ENCODE results near the gene PANX1. TPM values are rescaled to one million over a fixed set of nuclear protein-coding genes. Genes with fewer than 3 reads are reported as not detected.

The PANX1 gene
- total RNA-seq, 1 donor from 2014 or later = 42.1 TPM

DNA sequence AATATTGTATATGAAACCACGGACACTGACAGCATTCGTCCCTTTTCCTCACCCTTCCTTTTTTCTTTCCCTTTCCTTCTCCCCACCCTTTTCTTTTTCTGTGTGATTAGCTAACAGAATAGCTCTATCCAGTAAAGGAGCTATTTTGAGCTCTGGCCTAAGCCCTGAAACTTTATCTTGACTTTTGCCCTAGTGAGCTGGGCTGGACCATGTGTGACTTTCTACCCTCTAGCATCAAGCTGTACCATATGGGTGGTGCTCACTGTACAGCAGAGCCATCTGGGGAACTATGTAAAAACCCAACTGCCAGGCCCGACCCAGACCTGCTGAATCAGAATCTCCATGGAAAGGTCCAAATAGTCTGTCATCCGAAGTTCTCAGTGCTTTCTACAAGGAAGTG, 21.9 kb upstream of the PANX1 start:
- Mint-ChIP-seq H3K4me1 (ENCODE audit: low read depth, unreplicated experiment) (peaks cover 8% of the 10 kb centered on the region), H3K4me3 (ENCODE audit: unreplicated experiment) (no peak overlapping the region), H3K36me3 (ENCODE audit: low read depth, unreplicated experiment) (no peaks in the 10 kb centered on the region), H3K27me3 (ENCODE audit: low read depth, unreplicated experiment) (no peaks in the 10 kb centered on the region), H3K27ac (ENCODE audit: unreplicated experiment) (no peak overlapping the region), H3K9me3 (ENCODE audit: unreplicated experiment) (no peaks in the 10 kb centered on the region)
- Histone ChIP-seq H3K4me3 (ENCODE audit: insufficient read depth, low read depth, low read length) (no peak overlapping the region), H3K4me1 (ENCODE audit: insufficient read depth, low read length) (no peaks in the 10 kb centered on the region), H3K9ac (ENCODE audit: low read length) (no peak overlapping the region), H3K4me2 (ENCODE audit: low read length) (no peak overlapping the region), H3K79me2 (ENCODE audit: insufficient read depth, low read length) (no peaks in the 10 kb centered on the region), H3K36me3 (ENCODE audit: insufficient read depth, low read length) (no peaks in the 10 kb centered on the region), H3K27me3 (ENCODE audit: insufficient read depth, low read length) (no peaks in the 10 kb centered on the region), H3K27ac (ENCODE audit: low read depth, low read length) (no peak overlapping the region), H4K20me1 (ENCODE audit: insufficient read depth, low read length) (no peaks in the 10 kb centered on the region), H3K9me3 (ENCODE audit: insufficient read depth, low read depth, low read length) (no peaks in the 10 kb centered on the region), H2AFZ (ENCODE audit: low read depth, low read length) (no peak overlapping the region)
- no peak for FAIRE-seq
- no peak for DNase-seq (ENCODE audit: low read depth)
- no peak for TF ChIP-seq EZH2 (IDR thresholded peaks at IDR 0.05; ENCODE audit: insufficient read depth, low read length)
- TF ChIP-seq, protein P1, sequence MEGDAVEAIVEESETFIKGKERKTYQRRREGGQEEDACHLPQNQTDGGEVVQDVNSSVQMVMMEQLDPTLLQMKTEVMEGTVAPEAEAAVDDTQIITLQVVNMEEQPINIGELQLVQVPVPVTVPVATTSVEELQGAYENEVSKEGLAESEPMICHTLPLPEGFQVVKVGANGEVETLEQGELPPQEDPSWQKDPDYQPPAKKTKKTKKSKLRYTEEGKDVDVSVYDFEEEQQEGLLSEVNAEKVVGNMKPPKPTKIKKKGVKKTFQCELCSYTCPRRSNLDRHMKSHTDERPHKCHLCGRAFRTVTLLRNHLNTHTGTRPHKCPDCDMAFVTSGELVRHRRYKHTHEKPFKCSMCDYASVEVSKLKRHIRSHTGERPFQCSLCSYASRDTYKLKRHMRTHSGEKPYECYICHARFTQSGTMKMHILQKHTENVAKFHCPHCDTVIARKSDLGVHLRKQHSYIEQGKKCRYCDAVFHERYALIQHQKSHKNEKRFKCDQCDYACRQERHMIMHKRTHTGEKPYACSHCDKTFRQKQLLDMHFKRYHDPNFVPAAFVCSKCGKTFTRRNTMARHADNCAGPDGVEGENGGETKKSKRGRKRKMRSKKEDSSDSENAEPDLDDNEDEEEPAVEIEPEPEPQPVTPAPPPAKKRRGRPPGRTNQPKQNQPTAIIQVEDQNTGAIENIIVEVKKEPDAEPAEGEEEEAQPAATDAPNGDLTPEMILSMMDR (IDR thresholded peaks at IDR 0.05; ENCODE audit: insufficient read depth, low read depth, low read length) = no peak

DNA sequence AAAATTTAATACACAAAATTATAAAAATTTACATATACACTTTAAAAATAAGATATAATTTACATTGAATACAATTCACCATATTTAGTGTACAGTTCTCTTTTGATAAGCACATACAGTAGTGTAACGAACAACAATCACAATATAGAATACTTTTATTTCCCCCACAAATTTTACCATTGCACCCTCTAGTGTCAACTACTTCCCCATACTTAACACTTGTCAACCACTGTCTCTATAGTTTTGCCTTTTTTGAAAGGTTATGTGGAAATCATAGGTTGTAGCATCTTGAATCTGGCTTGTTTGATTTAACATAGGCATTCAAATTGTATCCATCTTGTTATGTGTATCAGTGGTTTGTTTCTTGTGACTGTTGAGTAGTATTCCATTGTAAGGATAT, 21.3 kb upstream of the PANX1 start:
- TF ChIP-seq, protein P1 (IDR thresholded peaks at IDR 0.05; ENCODE audit: insufficient read depth, low read depth, low read length) = no peak
- Histone ChIP-seq H3K79me2 (ENCODE audit: insufficient read depth, low read length) (no peaks in the 10 kb centered on the region), H4K20me1 (ENCODE audit: insufficient read depth, low read length) (no peaks in the 10 kb centered on the region), H3K36me3 (ENCODE audit: insufficient read depth, low read length) (no peaks in the 10 kb centered on the region), H3K27ac (ENCODE audit: low read depth, low read length) (no peak overlapping the region), H3K4me3 (ENCODE audit: insufficient read depth, low read depth, low read length) (no peak overlapping the region), H3K9me3 (ENCODE audit: insufficient read depth, low read depth, low read length) (no peaks in the 10 kb centered on the region), H3K4me2 (ENCODE audit: low read length) (no peak overlapping the region), H3K27me3 (ENCODE audit: insufficient read depth, low read length) (no peaks in the 10 kb centered on the region), H3K9ac (ENCODE audit: low read length) (no peak overlapping the region), H3K4me1 (ENCODE audit: insufficient read depth, low read length) (no peaks in the 10 kb centered on the region), H2AFZ (ENCODE audit: low read depth, low read length) (no peak overlapping the region)
- Mint-ChIP-seq H3K9me3 (ENCODE audit: unreplicated experiment) (no peaks in the 10 kb centered on the region), H3K4me3 (ENCODE audit: unreplicated experiment) (no peak overlapping the region), H3K27ac (ENCODE audit: unreplicated experiment) (no peak overlapping the region), H3K36me3 (ENCODE audit: low read depth, unreplicated experiment) (no peaks in the 10 kb centered on the region), H3K4me1 (ENCODE audit: low read depth, unreplicated experiment) (peaks cover 13% of the 10 kb centered on the region), H3K27me3 (ENCODE audit: low read depth, unreplicated experiment) (no peaks in the 10 kb centered on the region)
- DNase-seq (ENCODE audit: low read depth) (no peak), FAIRE-seq (no peak)

DNA sequence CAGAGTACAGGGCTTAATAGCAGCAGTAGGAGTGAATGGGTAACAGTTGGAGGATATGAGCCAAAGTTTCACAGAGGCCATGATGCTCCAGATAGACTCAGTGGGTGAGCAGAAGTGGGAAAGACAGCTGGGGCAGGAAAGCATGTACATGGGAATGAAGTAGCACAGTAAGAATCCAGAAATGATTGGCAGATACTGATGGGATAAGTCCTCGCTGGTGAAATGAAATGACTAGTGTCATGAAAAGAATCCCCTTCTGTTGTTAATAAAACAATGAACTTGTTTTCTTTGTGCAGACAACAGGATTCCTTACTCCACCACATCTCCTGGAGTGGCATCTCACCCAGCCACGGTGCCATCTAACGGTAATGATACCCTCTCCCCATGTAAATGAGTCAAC, 17.4 kb upstream of the PANX1 start:
- no peak for DNase-seq (ENCODE audit: low read depth)
- no peak overlapping the region for H3K9ac ChIP-seq (ENCODE audit: low read length)
- H3K9me3 ChIP-seq (ENCODE audit: insufficient read depth, low read depth, low read length) = no peaks in the 10 kb centered on the region
- Mint-ChIP-seq H3K4me3 (ENCODE audit: unreplicated experiment) (no peak overlapping the region), H3K36me3 (ENCODE audit: low read depth, unreplicated experiment) (no peaks in the 10 kb centered on the region), H3K4me1 (ENCODE audit: low read depth, unreplicated experiment) (peaks cover 26% of the 10 kb centered on the region), H3K27me3 (ENCODE audit: low read depth, unreplicated experiment) (peaks cover 2% of the 10 kb centered on the region), H3K27ac (ENCODE audit: unreplicated experiment) (peak overlapping the region; percentile 55), H3K9me3 (ENCODE audit: unreplicated experiment) (no peaks in the 10 kb centered on the region)
- H3K79me2 ChIP-seq (ENCODE audit: insufficient read depth, low read length) = no peaks in the 10 kb centered on the region
- TF ChIP-seq, protein P1 (IDR thresholded peaks at IDR 0.05; ENCODE audit: insufficient read depth, low read depth, low read length) = no peak
- no peak for TF ChIP-seq EZH2 (IDR thresholded peaks at IDR 0.05; ENCODE audit: insufficient read depth, low read length)
- H3K27ac ChIP-seq (ENCODE audit: low read depth, low read length) = no peak overlapping the region
- no peak overlapping the region for H3K4me2 ChIP-seq (ENCODE audit: low read length)
- no peaks in the 10 kb centered on the region for H3K4me1 ChIP-seq (ENCODE audit: insufficient read depth, low read length)
- no peak overlapping the region for H2AFZ ChIP-seq (ENCODE audit: low read depth, low read length)
- FAIRE-seq = no peak
- H3K36me3 ChIP-seq (ENCODE audit: insufficient read depth, low read length) = no peaks in the 10 kb centered on the region
- no peaks in the 10 kb centered on the region for H3K27me3 ChIP-seq (ENCODE audit: insufficient read depth, low read length)
- no peak overlapping the region for H3K4me3 ChIP-seq (ENCODE audit: insufficient read depth, low read depth, low read length)
- no peaks in the 10 kb centered on the region for H4K20me1 ChIP-seq (ENCODE audit: insufficient read depth, low read length)

Measured in astrocyte (in vitro differentiated cells and primary cell).